ENCODE data around the gene GOLGA6L7.
"Not testable (repeated sequence)": the region's sequence is repeated elsewhere in the genome, so short reads cannot be mapped to it uniquely, and the experiment has no call there.

The GOLGA6L7 gene

GRCh38 chr15:28881600-28881999, 33.2 kb upstream of the GOLGA6L7 start:
- no peak for DNase-seq

- no peak for DNase-seq
Measured at GRCh38 chr15:28881170-28881569, 32.7 kb upstream of the GOLGA6L7 start.

GRCh38 chr15:28880680-28881079, 32.2 kb upstream of the GOLGA6L7 start:
- no peak for DNase-seq

- DNase-seq = no peak
Measured at GRCh38 chr15:28879551-28879950, 31.1 kb upstream of the GOLGA6L7 start.

GRCh38 chr15:28878209-28878608, 29.8 kb upstream of the GOLGA6L7 start:
- DNase-seq = no peak

GRCh38 chr15:28876845-28877185, 28.4 kb upstream of the GOLGA6L7 start:
- DNase-seq = no peak

GRCh38 chr15:28876131-28876844, 27.8 kb upstream of the GOLGA6L7 start:
- no peak for DNase-seq

- no peak for DNase-seq
Measured at GRCh38 chr15:28875461-28876000, 27.1 kb upstream of the GOLGA6L7 start.

GRCh38 chr15:28873585-28874190, 25.2 kb upstream of the GOLGA6L7 start:
- no peak for DNase-seq

- no peak for DNase-seq
Measured at GRCh38 chr15:28873006-28873405, 24.6 kb upstream of the GOLGA6L7 start.

- DNase-seq = no peak
Measured at GRCh38 chr15:28871168-28871567, 22.7 kb upstream of the GOLGA6L7 start.

- no peak for DNase-seq
Measured at GRCh38 chr15:28868744-28869345, 20.4 kb upstream of the GOLGA6L7 start.

- DNase-seq = not testable (repeated sequence)
Measured at GRCh38 chr15:28861589-28862293, 13.3 kb upstream of the GOLGA6L7 start.

GRCh38 chr15:28861031-28861534, 12.6 kb upstream of the GOLGA6L7 start:
- DNase-seq = no peak

- not testable (repeated sequence) for DNase-seq
Measured at GRCh38 chr15:28854578-28854977, 6.1 kb upstream of the GOLGA6L7 start.

- DNase-seq = not testable (repeated sequence)
Measured at GRCh38 chr15:28853654-28854053, 5.2 kb upstream of the GOLGA6L7 start.

- not testable (repeated sequence) for DNase-seq
Measured at GRCh38 chr15:28849766-28850165, 1.3 kb upstream of the GOLGA6L7 start.

GRCh38 chr15:28849271-28849670, 827 bp upstream of the GOLGA6L7 start:
- not testable (repeated sequence) for DNase-seq

GRCh38 chr15:28847959-28848358, 485 bp downstream of the GOLGA6L7 start:
- not testable (repeated sequence) for DNase-seq

- not testable (repeated sequence) for DNase-seq
Measured at GRCh38 chr15:28847247-28847646, 1.2 kb downstream of the GOLGA6L7 start.

- DNase-seq = not testable (repeated sequence)
Measured at GRCh38 chr15:28844147-28844546, 4.3 kb downstream of the GOLGA6L7 start.

- DNase-seq = not testable (repeated sequence)
Measured at GRCh38 chr15:28843520-28843919, 4.9 kb downstream of the GOLGA6L7 start.

GRCh38 chr15:28842210-28842609, 6.2 kb downstream of the GOLGA6L7 start:
- not testable (repeated sequence) for DNase-seq
